HepG2 (cell line): ENCODE results near the gene IMP3. TPM values are rescaled to one million over a fixed set of nuclear protein-coding genes. Genes with fewer than 3 reads are reported as not detected.

Experiments used
- BRCA1 ChIP-seq: sonication (generic); formaldehyde crosslinking; IDR thresholded peaks from 2 replicates; pipeline ENCODE4 v1.4.0; 2020; ENCODE audit warnings: missing genetic modification reagents
- CAMTA2 ChIP-seq: sonication (generic); formaldehyde crosslinking; IDR thresholded peaks from 2 replicates; pipeline ENCODE4 v1.4.0; 2020; ENCODE audit warnings: mild to moderate bottlenecking, missing genetic modification reagents, borderline replicate concordance
- EED ChIP-seq: sonication (generic); formaldehyde crosslinking; IDR thresholded peaks from 2 replicates; pipeline ENCODE4 v1.5.0; 2020; ENCODE audit warnings: mild to moderate bottlenecking, missing genetic modification reagents
- EZH2 ChIP-seq: conservative IDR thresholded peaks from 2 replicates; pipeline ENCODE4 v1.6.1; 2012; ENCODE audit warnings: mild to moderate bottlenecking, low read depth, low read length, moderate library complexity
- HDAC2 ChIP-seq: sonication (generic); formaldehyde crosslinking; IDR thresholded peaks from 2 replicates; pipeline ENCODE4 v1.4.0; 2020; ENCODE audit warnings: missing genetic modification reagents
- HNRNPH1 ChIP-seq: fragments of 200-400 bp; formaldehyde crosslinking; optimal IDR thresholded peaks from 2 replicates; pipeline ENCODE3; 2017; ENCODE audit warnings: mild to moderate bottlenecking, low read depth, low read length
- HNRNPLL ChIP-seq: fragments of 200-400 bp; formaldehyde crosslinking; IDR thresholded peaks from 2 replicates; pipeline ENCODE4 v1.6.1; 2017; ENCODE audit warnings: mild to moderate bottlenecking, low read depth, low read length; ENCODE audit not compliant: poor library complexity, severe bottlenecking
- ISX ChIP-seq: sonication (generic); formaldehyde crosslinking; conservative IDR thresholded peaks from 2 replicates; pipeline ENCODE4 v1.5.0; 2020; ENCODE audit warnings: missing genetic modification reagents
- NFIC ChIP-seq: IDR thresholded peaks from 2 replicates; pipeline ENCODE4 v1.6.1; 2012; ENCODE audit warnings: mild to moderate bottlenecking, low read length, inconsistent platforms
- POLR2G ChIP-seq: fragments of 200-400 bp; formaldehyde crosslinking; IDR thresholded peaks from 2 replicates; pipeline ENCODE4 v1.6.1; 2018; ENCODE audit warnings: mild to moderate bottlenecking, low read depth, low read length, moderate library complexity
- SATB2 ChIP-seq: sonication (generic); formaldehyde crosslinking; IDR thresholded peaks from 2 replicates; pipeline ENCODE4 v1.5.0; 2020; ENCODE audit warnings: missing genetic modification reagents
- U2AF2 ChIP-seq: fragments of 200-400 bp; formaldehyde crosslinking; IDR thresholded peaks from 2 replicates; pipeline ENCODE4 v1.6.1; 2017; ENCODE audit warnings: low read depth, mild to moderate bottlenecking, low read length
- ZBTB44 ChIP-seq: sonication (generic); formaldehyde crosslinking; IDR thresholded peaks from 2 replicates; pipeline ENCODE4 v1.4.0; 2020; ENCODE audit warnings: missing genetic modification reagents
- ZBTB49 ChIP-seq: sonication (generic); formaldehyde crosslinking; IDR thresholded peaks from 2 replicates; pipeline ENCODE4 v1.4.0; 2020; ENCODE audit warnings: missing genetic modification reagents, borderline replicate concordance
- ZNF34 ChIP-seq: sonication (generic); formaldehyde crosslinking; IDR thresholded peaks from 2 replicates; pipeline ENCODE4 v1.4.0; 2020; ENCODE audit warnings: mild to moderate bottlenecking, missing genetic modification reagents, borderline replicate concordance
- ZNF556 ChIP-seq: sonication (generic); formaldehyde crosslinking; IDR thresholded peaks from 2 replicates; pipeline ENCODE4 v1.4.0; 2020; ENCODE audit warnings: mild to moderate bottlenecking, missing genetic modification reagents, borderline replicate concordance
- ZNF558 ChIP-seq: sonication (generic); formaldehyde crosslinking; IDR thresholded peaks from 2 replicates; pipeline ENCODE4 v1.9.0; 2022; ENCODE audit warnings: mild to moderate bottlenecking, missing genetic modification reagents, borderline replicate concordance
- ZNF605 ChIP-seq: sonication (generic); formaldehyde crosslinking; IDR thresholded peaks from 2 replicates; pipeline ENCODE4 v1.8.0; 2022; ENCODE audit warnings: mild to moderate bottlenecking, missing genetic modification reagents
- ZNF672 ChIP-seq: sonication (generic); formaldehyde crosslinking; IDR thresholded peaks from 2 replicates; pipeline ENCODE4 v1.8.1; 2022; ENCODE audit warnings: missing genetic modification reagents
- ZNF678 ChIP-seq: sonication (generic); formaldehyde crosslinking; IDR thresholded peaks from 2 replicates; pipeline ENCODE4 v1.4.0; 2020; ENCODE audit warnings: mild to moderate bottlenecking, missing genetic modification reagents
- ZNF780A ChIP-seq: sonication (generic); formaldehyde crosslinking; IDR thresholded peaks from 2 replicates; pipeline ENCODE4 v1.8.0; 2022; ENCODE audit warnings: mild to moderate bottlenecking, missing genetic modification reagents, moderate library complexity
- polyA plus RNA-seq, 8 experiments: library from polyadenylated mRNA; depleted of rRNA in 3 of 8; stranded (reverse) in 7 of 8; unstranded in 1 of 8; fragments of >200 nt; fragmentation: Illumina TruSeq in 4 of 8; extraction: Trizol in 4 of 8; gene quantifications; 2 replicates each; pipeline versions ENCODE4 v1.2.1 to v1.2.3, GENCODE V29; 2011 to 2016; ENCODE audit warnings: low read depth in 4 of 8, missing spikeins in 1 of 8, mixed read lengths in 1 of 8; ENCODE audit not compliant: insufficient read depth in 1 of 8
- total RNA-seq, 5 experiments: library from RNA; depleted of rRNA; stranded (reverse); fragments of >200 nt; fragmentation: Illumina TruSeq; extraction: Trizol; gene quantifications; 2 replicates each; pipeline ENCODE4 v1.2.3, GENCODE V29; 2016; ENCODE audit warnings: low read depth in 1 of 5
- TF ChIP-seq, protein P1 (sequence below): fragments of 450-650 bp; IDR thresholded peaks from 2 replicates; pipeline ENCODE4 v1.6.1; 2016
- TF ChIP-seq, protein P2 (sequence below): sonication (generic); formaldehyde crosslinking; IDR thresholded peaks from 2 replicates; pipeline ENCODE4 v1.4.0; 2020; ENCODE audit warnings: mild to moderate bottlenecking, missing genetic modification reagents

Gene IMP3
- total and polyA plus RNA-seq, 2 of the 13 experiments (the other 11 are each of a cell fraction or from before 2014, with no cell fraction given), result 38.3 to 143 TPM

GRCh38 chr15:75639709-75640482, at the start of gene IMP3 (continued):
- TF ChIP-seq BRCA1 (CRISPR knock-in tag) (peak; percentile 95), NFIC (no peak; the same call in 1 of the 2 replicates), ZBTB44 (CRISPR knock-in tag) (peak; percentile 70; the same call in 1 of the 2 replicates), POLR2G (peak; percentile 98), ZNF556 (peak; percentile 96), ZNF672 (peak; percentile 73; the same call in 1 of the 2 replicates), ISX (CRISPR knock-in tag) (no peak; the same call in 1 of the 2 replicates), U2AF2 (no peak), ZNF34 (0 out of 2 replicates have a peak, but pooled peaks have one; percentile 69), CAMTA2 (no peak; the same call in 1 of the 2 replicates), EZH2 (no peak), HNRNPH1 (peak; percentile 95), ZNF558 (CRISPR knock-in tag) (no peak), SATB2 (peak; percentile 87; the same call in 1 of the 2 replicates), ZNF605 (peak; percentile 94), HDAC2 (peak; percentile 64), ZNF780A (CRISPR knock-in tag) (peak; percentile 56; the same call in 1 of the 2 replicates), ZBTB49 (CRISPR knock-in tag) (no peak), HNRNPLL (peak; percentile 91), EED (CRISPR knock-in tag) (0 out of 2 replicates have a peak, but pooled peaks have one; percentile 56), ZNF678 (CRISPR knock-in tag) (no peak; the same call in 1 of the 2 replicates)
- TF ChIP-seq, protein P1, sequence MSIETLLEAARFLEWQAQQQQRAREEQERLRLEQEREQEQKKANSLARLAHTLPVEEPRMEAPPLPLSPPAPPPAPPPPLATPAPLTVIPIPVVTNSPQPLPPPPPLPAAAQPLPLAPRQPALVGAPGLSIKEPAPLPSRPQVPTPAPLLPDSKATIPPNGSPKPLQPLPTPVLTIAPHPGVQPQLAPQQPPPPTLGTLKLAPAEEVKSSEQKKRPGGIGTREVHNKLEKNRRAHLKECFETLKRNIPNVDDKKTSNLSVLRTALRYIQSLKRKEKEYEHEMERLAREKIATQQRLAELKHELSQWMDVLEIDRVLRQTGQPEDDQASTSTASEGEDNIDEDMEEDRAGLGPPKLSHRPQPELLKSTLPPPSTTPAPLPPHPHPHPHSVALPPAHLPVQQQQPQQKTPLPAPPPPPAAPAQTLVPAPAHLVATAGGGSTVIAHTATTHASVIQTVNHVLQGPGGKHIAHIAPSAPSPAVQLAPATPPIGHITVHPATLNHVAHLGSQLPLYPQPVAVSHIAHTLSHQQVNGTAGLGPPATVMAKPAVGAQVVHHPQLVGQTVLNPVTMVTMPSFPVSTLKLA, result peak; percentile 30; the same call in 1 of the 2 replicates
- TF ChIP-seq, protein P2, sequence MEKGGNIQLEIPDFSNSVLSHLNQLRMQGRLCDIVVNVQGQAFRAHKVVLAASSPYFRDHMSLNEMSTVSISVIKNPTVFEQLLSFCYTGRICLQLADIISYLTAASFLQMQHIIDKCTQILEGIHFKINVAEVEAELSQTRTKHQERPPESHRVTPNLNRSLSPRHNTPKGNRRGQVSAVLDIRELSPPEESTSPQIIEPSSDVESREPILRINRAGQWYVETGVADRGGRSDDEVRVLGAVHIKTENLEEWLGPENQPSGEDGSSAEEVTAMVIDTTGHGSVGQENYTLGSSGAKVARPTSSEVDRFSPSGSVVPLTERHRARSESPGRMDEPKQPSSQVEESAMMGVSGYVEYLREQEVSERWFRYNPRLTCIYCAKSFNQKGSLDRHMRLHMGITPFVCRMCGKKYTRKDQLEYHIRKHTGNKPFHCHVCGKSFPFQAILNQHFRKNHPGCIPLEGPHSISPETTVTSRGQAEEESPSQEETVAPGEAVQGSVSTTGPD (CRISPR knock-in tag), result no peak
